Suprapubic skin (tissue), 4 donors: ENCODE results near the gene SHC3. TPM values are rescaled to one million over a fixed set of nuclear protein-coding genes. Genes with fewer than 3 reads are reported as not detected.

Source experiments
- DNase-seq, 2 donors: peaks; one replicate each; pipeline ENCODE4 v3.0.0-alpha.2; 2019; ENCODE audit warnings: low spot score in 2 of 2
- H3K27ac ChIP-seq: fragments of 200-600 bp; sonication (generic); one replicate; pipeline ENCODE4 v1.5.1; 2019
- H3K27me3 ChIP-seq: fragments of 200-600 bp; sonication (generic); one replicate; pipeline ENCODE4 v1.5.1; 2019
- H3K36me3 ChIP-seq: fragments of 200-600 bp; sonication (generic); one replicate; pipeline ENCODE4 v1.5.1; 2019
- H3K4me1 ChIP-seq: fragments of 200-600 bp; sonication (generic); one replicate; pipeline ENCODE4 v1.5.1; 2019
- H3K4me3 ChIP-seq: fragments of 200-600 bp; sonication (generic); one replicate; pipeline ENCODE4 v1.5.1; 2019; ENCODE audit warnings: mild to moderate bottlenecking
- H3K9me3 ChIP-seq: fragments of 200-600 bp; sonication (generic); one replicate; pipeline ENCODE4 v1.5.1; 2019
- EP300 ChIP-seq: sonication (generic); formaldehyde crosslinking; IDR thresholded peaks from one replicate; pipeline ENCODE4 v1.6.1; 2017; ENCODE audit warnings: antibody characterized with exemption
- POLR2A ChIP-seq, 2 donors: fragments of 450-650 bp; IDR thresholded peaks; one replicate each; pipeline ENCODE4 v1.6.1; 2017; ENCODE audit warnings: antibody characterized with exemption in 2 of 2, mild to moderate bottlenecking in 2 of 2, moderate library complexity in 2 of 2
- POLR2AphosphoS5 ChIP-seq, 3 donors: sonication (generic); formaldehyde crosslinking; IDR thresholded peaks; one replicate each; pipeline ENCODE4 v1.6.1; 2017; ENCODE audit warnings: antibody characterized with exemption in 3 of 3
- WGBS: methylation state at CpG from one replicate; pipeline ENCODE4 v1.1.5; 2018; 5-methylcytosine and 5-hydroxymethylcytosine counted together
- total RNA-seq, 4 donors: library from RNA; depleted of rRNA; stranded (reverse); fragments of >200 nt; gene quantifications; one replicate each; pipeline ENCODE4 v1.1.0, GENCODE V29; 2016
- TF ChIP-seq, protein P1 (sequence below), 2 donors: fragments of 200-600 bp in 1 of 2; fragments of 450-650 bp in 1 of 2; sonication (generic) in 1 of 2; IDR thresholded peaks; one replicate each; pipeline ENCODE4 v1.5.1; 2016 to 2019; ENCODE audit warnings: antibody characterized with exemption in 2 of 2, mild to moderate bottlenecking in 1 of 2, moderate library complexity in 1 of 2

SHC3 gene
- total RNA-seq, 4 donors from 2014 or later = 1.7 to 6.0 (median 3.2) TPM

DNA sequence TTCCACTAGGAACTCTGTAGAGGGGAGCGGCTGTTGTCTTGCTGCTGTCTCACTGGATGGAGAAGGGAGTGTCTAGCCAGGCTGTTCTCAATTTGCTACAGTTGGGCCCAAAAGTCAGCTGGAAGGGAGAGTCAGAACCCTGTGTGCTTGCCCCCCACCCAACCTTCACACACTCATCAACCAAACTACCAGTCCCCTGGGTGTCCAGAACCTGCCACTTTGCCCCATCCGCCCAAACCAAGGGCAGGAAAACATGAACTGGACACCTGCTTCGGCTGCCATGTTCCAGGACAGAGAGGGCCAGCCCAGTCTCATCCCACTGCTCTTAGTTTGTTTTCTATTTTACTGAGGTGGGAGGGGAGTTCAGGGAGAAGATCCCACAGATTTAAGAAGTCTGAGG is 105.2 kb downstream of the SHC3 start:
- DNase-seq = no peak
- H3K36me3 ChIP-seq = no peaks in the 10 kb centered on the region
- no peak overlapping the region for H3K4me3 ChIP-seq
- H3K9me3 ChIP-seq = no peaks in the 10 kb centered on the region
- peaks cover 2% of the 10 kb centered on the region for H3K4me1 ChIP-seq
- TF ChIP-seq, protein P1, sequence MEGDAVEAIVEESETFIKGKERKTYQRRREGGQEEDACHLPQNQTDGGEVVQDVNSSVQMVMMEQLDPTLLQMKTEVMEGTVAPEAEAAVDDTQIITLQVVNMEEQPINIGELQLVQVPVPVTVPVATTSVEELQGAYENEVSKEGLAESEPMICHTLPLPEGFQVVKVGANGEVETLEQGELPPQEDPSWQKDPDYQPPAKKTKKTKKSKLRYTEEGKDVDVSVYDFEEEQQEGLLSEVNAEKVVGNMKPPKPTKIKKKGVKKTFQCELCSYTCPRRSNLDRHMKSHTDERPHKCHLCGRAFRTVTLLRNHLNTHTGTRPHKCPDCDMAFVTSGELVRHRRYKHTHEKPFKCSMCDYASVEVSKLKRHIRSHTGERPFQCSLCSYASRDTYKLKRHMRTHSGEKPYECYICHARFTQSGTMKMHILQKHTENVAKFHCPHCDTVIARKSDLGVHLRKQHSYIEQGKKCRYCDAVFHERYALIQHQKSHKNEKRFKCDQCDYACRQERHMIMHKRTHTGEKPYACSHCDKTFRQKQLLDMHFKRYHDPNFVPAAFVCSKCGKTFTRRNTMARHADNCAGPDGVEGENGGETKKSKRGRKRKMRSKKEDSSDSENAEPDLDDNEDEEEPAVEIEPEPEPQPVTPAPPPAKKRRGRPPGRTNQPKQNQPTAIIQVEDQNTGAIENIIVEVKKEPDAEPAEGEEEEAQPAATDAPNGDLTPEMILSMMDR (IDR thresholded peaks at IDR 0.05) = no peak
- no peak for TF ChIP-seq POLR2A (IDR thresholded peaks at IDR 0.05)
- TF ChIP-seq EP300 = no peak
- TF ChIP-seq POLR2AphosphoS5 (IDR thresholded peaks at IDR 0.05) = no peak
- H3K27me3 ChIP-seq = no peaks in the 10 kb centered on the region
- WGBS = 95% methylated on average over 3 of the region's 3 CpGs
- no peak overlapping the region for H3K27ac ChIP-seq

DNA sequence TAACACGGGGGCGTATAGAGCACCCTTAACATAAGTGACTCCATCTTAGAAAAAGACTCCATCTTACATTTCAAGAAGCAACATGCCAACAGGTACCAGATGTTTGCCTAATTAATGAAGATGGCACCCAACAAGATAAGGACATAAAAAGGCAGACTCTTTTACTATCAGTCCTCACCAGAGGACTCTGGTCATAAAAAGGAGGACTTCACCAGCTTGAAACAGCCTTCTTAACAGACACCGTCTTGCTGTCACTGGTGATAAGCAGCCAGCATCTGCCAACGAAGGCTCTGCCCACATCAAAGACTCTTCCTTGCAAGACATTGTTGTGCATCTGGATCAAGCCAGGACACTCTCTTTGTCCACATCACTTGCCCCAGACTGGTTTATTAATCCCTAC is 107.0 kb downstream of the SHC3 start:
- no peaks in the 10 kb centered on the region for H3K36me3 ChIP-seq
- 63% methylated on average over 4 of the region's 4 CpGs for WGBS
- no peaks in the 10 kb centered on the region for H3K27me3 ChIP-seq

DNA sequence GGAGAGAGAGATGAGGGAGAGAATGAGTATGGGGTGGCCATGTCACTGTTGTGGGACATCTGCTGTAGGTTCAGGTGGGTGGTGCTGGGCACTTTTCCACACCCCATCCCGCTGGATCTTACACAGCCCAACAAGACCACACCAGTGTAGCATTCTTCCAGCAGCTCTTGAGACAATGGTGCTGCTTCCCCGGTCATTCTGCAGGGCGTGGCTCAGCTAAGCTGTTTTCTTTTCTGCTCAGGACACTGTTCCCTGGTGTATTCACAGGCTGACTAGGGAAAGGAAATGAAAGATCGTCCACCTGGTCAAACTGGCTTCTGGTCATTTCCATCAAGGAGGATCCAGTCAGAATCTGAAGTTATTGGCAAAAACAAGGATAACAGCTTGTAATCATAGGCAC is 111.8 kb downstream of the SHC3 start:
- Histone ChIP-seq H3K4me1 (no peaks in the 10 kb centered on the region), H3K27me3 (no peaks in the 10 kb centered on the region), H3K4me3 (no peak overlapping the region), H3K9me3 (no peaks in the 10 kb centered on the region), H3K27ac (no peak overlapping the region), H3K36me3 (no peaks in the 10 kb centered on the region)
- TF ChIP-seq, protein P1 (IDR thresholded peaks at IDR 0.05) = no peak
- TF ChIP-seq POLR2A (IDR thresholded peaks at IDR 0.05) (no peak), POLR2AphosphoS5 (IDR thresholded peaks at IDR 0.05) (no peak), EP300 (no peak)
- 94% methylated on average over 4 of the region's 4 CpGs for WGBS
- no peak for DNase-seq

More for the DNA sequence above, 107.0 kb downstream of the SHC3 start:
- DNase-seq = no peak
- Histone ChIP-seq H3K27ac (no peak overlapping the region), H3K4me1 (no peaks in the 10 kb centered on the region), H3K4me3 (no peak overlapping the region), H3K9me3 (no peaks in the 10 kb centered on the region)
- no peak for TF ChIP-seq EP300
- TF ChIP-seq, protein P1 (IDR thresholded peaks at IDR 0.05) = no peak
- no peak for TF ChIP-seq POLR2A (IDR thresholded peaks at IDR 0.05)
- no peak for TF ChIP-seq POLR2AphosphoS5 (IDR thresholded peaks at IDR 0.05)

DNA sequence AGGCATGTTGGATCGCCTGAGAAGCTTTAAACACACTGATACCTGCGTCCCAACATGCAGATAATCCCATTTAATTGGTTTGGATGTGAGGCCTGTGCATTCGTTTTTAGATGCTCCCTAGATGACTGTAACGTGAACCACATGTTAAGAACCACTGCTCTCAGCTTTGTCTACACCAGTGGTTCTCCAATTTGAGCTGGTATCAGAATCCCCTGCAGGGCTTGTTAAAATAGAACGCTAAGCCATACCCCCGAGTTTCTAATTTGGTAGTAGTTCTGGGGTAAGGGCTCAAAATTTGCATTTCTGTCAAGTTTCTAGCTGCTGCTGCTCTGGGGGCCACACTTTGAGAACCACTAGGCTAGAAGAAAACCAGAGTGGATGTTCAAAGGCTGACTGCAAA is 112.7 kb downstream of the SHC3 start:
- TF ChIP-seq POLR2A (IDR thresholded peaks at IDR 0.05) = no peak
- no peak for TF ChIP-seq POLR2AphosphoS5 (IDR thresholded peaks at IDR 0.05)
- no peak for TF ChIP-seq EP300
- TF ChIP-seq, protein P1 (IDR thresholded peaks at IDR 0.05) = no peak
- Histone ChIP-seq H3K4me1 (no peaks in the 10 kb centered on the region), H3K27me3 (no peaks in the 10 kb centered on the region), H3K9me3 (no peaks in the 10 kb centered on the region), H3K27ac (no peak overlapping the region), H3K4me3 (no peak overlapping the region), H3K36me3 (no peaks in the 10 kb centered on the region)
- whole genome bisulfite sequencing = 73% methylated on average over 6 of the region's 6 CpGs
- no peak for DNase-seq

DNA sequence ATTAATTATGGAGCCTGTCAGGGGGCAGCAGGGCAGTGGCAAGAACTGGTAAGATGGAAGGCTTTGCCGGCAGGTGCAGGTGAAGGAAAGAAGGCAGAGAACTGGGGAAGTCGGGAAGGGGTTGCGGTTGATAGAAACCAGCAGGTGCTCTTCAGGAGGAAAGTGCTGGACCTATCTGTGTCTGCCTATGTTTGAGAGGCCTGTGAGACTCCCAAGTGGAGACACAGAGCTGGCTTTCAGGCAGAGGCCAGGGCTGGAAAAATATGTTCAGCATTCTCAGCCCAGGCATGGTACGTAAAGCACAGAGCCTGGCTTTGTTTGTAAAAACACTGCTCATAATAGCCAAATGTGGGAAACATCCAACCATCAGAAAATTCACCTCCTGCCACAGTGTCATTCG is 117.8 kb downstream of the SHC3 start:
- Histone ChIP-seq H3K4me3 (no peak overlapping the region), H3K9me3 (no peaks in the 10 kb centered on the region), H3K27me3 (no peaks in the 10 kb centered on the region), H3K27ac (no peak overlapping the region), H3K36me3 (no peaks in the 10 kb centered on the region), H3K4me1 (no peaks in the 10 kb centered on the region)
- TF ChIP-seq POLR2AphosphoS5 (IDR thresholded peaks at IDR 0.05) (no peak), POLR2A (IDR thresholded peaks at IDR 0.05) (no peak), EP300 (no peak)
- TF ChIP-seq, protein P1 (IDR thresholded peaks at IDR 0.05) = no peak
- DNase-seq = no peak
- WGBS = 93% methylated on average over 5 of the region's 5 CpGs
